Vagina (tissue), 2 donors: ENCODE data around the gene GRM3. TPM values are rescaled to one million over a fixed set of nuclear protein-coding genes. Genes with fewer than 3 reads are reported as not detected.

ENCODE experiments used
- DNase-seq, 2 donors: peaks; one replicate each; pipeline ENCODE4 v3.0.0-alpha.2; 2017; ENCODE audit errors: extremely low spot score in 2 of 2
- H3K27ac ChIP-seq: fragments of 200-600 bp; sonication (generic); one replicate; pipeline ENCODE4 v1.5.1; 2019
- H3K27me3 ChIP-seq: fragments of 200-600 bp; sonication (generic); one replicate; pipeline ENCODE4 v1.5.1; 2019
- H3K36me3 ChIP-seq, 2 donors: fragments of 200-600 bp; sonication (generic); one replicate each; pipeline ENCODE4 v1.5.1; 2017 to 2019
- H3K4me1 ChIP-seq: fragments of 200-600 bp; sonication (generic); one replicate; pipeline ENCODE4 v1.5.1; 2019
- H3K4me3 ChIP-seq, 2 donors: fragments of 200-600 bp; sonication (generic); 1 replicate in 1 of 2; 2 replicates in 1 of 2; pipeline ENCODE4 v1.5.1; 2016 to 2019
- H3K9me3 ChIP-seq: fragments of 200-600 bp; sonication (generic); one replicate; pipeline ENCODE4 v1.5.1; 2019
- POLR2A ChIP-seq, 2 donors: fragments of 450-650 bp; IDR thresholded peaks; one replicate each; pipeline ENCODE4 v1.6.1; 2017; ENCODE audit warnings: antibody characterized with exemption in 2 of 2, mild to moderate bottlenecking in 2 of 2, moderate library complexity in 2 of 2
- POLR2AphosphoS5 ChIP-seq, 2 donors: sonication (generic); formaldehyde crosslinking; IDR thresholded peaks; one replicate each; pipeline ENCODE4 v1.9.0; 2017; ENCODE audit warnings: antibody characterized with exemption in 2 of 2, mild to moderate bottlenecking in 2 of 2, low read depth in 1 of 2; ENCODE audit not compliant: insufficient read depth in 1 of 2
- intact Hi-C: fragments of 100-400 bp; cut with DNase I; formaldehyde crosslinking; loops from one replicate; pipeline ENCODE4 v1.15.1; 2023
- total RNA-seq: library from RNA; depleted of rRNA; stranded (reverse); fragments of >200 nt; gene quantifications from one replicate; pipeline ENCODE4 v1.2.3, GENCODE V29; 2016
- TF ChIP-seq, protein P1 (sequence below), 3 experiments: fragments of 450-650 bp in 2 of 3; fragments of 200-600 bp in 1 of 3; sonication (generic) in 1 of 3; IDR thresholded peaks; one replicate each; pipeline ENCODE4 v1.5.1; 2017 to 2019; ENCODE audit warnings: antibody characterized with exemption in 3 of 3, mild to moderate bottlenecking in 2 of 3, moderate library complexity in 2 of 3

GRM3 gene
- total RNA-seq, 1 donor from 2014 or later, result not detected

- no peak overlapping the region for H3K4me3 ChIP-seq
- peaks cover 5% of the 10 kb centered on the region for H3K4me1 ChIP-seq
- TF ChIP-seq, protein P1, sequence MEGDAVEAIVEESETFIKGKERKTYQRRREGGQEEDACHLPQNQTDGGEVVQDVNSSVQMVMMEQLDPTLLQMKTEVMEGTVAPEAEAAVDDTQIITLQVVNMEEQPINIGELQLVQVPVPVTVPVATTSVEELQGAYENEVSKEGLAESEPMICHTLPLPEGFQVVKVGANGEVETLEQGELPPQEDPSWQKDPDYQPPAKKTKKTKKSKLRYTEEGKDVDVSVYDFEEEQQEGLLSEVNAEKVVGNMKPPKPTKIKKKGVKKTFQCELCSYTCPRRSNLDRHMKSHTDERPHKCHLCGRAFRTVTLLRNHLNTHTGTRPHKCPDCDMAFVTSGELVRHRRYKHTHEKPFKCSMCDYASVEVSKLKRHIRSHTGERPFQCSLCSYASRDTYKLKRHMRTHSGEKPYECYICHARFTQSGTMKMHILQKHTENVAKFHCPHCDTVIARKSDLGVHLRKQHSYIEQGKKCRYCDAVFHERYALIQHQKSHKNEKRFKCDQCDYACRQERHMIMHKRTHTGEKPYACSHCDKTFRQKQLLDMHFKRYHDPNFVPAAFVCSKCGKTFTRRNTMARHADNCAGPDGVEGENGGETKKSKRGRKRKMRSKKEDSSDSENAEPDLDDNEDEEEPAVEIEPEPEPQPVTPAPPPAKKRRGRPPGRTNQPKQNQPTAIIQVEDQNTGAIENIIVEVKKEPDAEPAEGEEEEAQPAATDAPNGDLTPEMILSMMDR (IDR thresholded peaks at IDR 0.05), result no peak
- no peak for TF ChIP-seq POLR2AphosphoS5 (IDR thresholded peaks at IDR 0.05; ENCODE audit: insufficient read depth in 1 of 2, low read depth in 1 of 2)
- no peak for TF ChIP-seq POLR2A (IDR thresholded peaks at IDR 0.05)
- H3K27me3 ChIP-seq, result no peaks in the 10 kb centered on the region
- no peaks in the 10 kb centered on the region for H3K36me3 ChIP-seq
- H3K9me3 ChIP-seq, result no peaks in the 10 kb centered on the region
- H3K27ac ChIP-seq, result no peak overlapping the region
- intact Hi-C loops, result no loop called here
- DNase-seq, result no peak
Measured at GRCh38 chr7:86648169-86648568, 4.5 kb downstream of the GRM3 start.

DNA sequence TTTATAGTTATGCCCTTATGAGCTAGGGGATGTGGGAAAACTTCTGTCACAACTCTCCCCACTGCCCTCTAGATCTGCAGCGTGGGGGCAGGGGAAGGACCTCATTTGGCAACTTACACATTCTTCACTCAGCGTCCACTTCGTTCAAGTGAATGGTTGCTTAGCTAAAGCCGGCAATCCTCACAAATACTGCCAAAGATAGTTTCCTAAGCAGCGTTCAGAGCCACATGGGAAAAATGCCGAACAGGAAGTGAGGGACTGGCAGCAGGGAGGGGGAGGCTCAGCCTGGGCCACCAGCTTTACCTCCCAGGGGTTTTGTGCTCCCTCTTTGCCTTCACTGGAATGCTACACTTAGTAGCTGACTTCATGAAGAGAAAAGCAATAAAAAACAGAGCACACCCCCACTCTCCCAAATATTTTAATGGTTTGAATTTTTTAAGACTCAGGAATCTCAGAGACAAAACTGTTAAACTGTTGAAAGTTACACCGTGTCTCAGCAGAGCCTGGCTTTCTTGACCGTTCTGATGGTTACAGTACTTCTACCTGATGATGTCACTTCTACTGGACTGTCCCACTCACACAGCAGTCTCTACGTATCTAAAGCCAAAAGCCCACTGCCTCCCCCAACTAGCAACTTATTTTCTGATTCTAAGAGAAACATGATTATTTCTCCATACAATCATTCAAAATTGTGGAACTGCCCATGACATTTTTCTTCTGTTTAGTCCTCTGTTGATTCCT lies 10.4 kb downstream of the GRM3 start:
- TF ChIP-seq, protein P1 (IDR thresholded peaks at IDR 0.05), result no peak
- TF ChIP-seq POLR2A (IDR thresholded peaks at IDR 0.05) (no peak), POLR2AphosphoS5 (IDR thresholded peaks at IDR 0.05; ENCODE audit: insufficient read depth in 1 of 2, low read depth in 1 of 2) (no peak)
- H3K27me3 ChIP-seq, result no peaks in the 10 kb centered on the region
- no peaks in the 10 kb centered on the region for H3K9me3 ChIP-seq
- intact Hi-C loops, result no loop called here
- no peak overlapping the region for H3K27ac ChIP-seq
- no peak for DNase-seq
- no peaks in the 10 kb centered on the region for H3K36me3 ChIP-seq
- H3K4me3 ChIP-seq, result peak overlapping the region in 1 of 2 donors; percentile 22
- H3K4me1 ChIP-seq, result no peaks in the 10 kb centered on the region

- no peak for DNase-seq
- TF ChIP-seq POLR2A (IDR thresholded peaks at IDR 0.05) (no peak), POLR2AphosphoS5 (IDR thresholded peaks at IDR 0.05; ENCODE audit: insufficient read depth in 1 of 2, low read depth in 1 of 2) (no peak)
- TF ChIP-seq, protein P1 (IDR thresholded peaks at IDR 0.05), result no peak
- no peaks in the 10 kb centered on the region for H3K27me3 ChIP-seq
- H3K9me3 ChIP-seq, result no peaks in the 10 kb centered on the region
- H3K36me3 ChIP-seq, result no peaks in the 10 kb centered on the region
- intact Hi-C loops, result no loop called here
- H3K4me1 ChIP-seq, result no peaks in the 10 kb centered on the region
- no peak overlapping the region for H3K4me3 ChIP-seq
- H3K27ac ChIP-seq, result no peak overlapping the region
Measured at GRCh38 chr7:86657948-86658347, 14.2 kb downstream of the GRM3 start.

DNA sequence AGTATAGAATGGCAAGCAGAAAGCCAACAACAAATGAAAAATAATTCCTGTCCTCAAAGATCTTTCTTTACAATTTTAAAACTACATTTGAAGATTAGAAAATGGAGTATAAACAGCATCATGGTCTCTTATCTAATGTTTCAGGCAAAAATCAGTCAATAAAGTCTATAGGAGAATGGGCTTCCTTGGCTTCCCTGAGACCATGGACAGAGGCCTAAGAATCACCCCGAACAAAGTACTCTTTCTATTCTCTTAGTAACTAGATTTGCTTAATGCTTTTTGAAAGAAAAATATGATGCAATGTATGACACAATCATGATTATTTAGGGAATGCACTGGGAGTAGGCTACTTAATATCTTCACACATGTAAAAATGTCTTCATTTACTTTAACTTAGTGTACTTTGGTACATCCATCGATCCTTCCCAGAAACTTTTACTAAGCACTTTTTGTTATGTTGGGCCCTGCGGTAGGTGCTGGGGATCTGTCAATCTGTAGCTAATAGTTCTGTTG lies 17.3 kb downstream of the GRM3 start:
- H3K27ac ChIP-seq, result no peak overlapping the region
- no peaks in the 10 kb centered on the region for H3K4me1 ChIP-seq
- H3K27me3 ChIP-seq, result no peaks in the 10 kb centered on the region
- no peak overlapping the region for H3K4me3 ChIP-seq
- TF ChIP-seq POLR2AphosphoS5 (IDR thresholded peaks at IDR 0.05; ENCODE audit: insufficient read depth in 1 of 2, low read depth in 1 of 2), result no peak
- TF ChIP-seq POLR2A (IDR thresholded peaks at IDR 0.05), result no peak
- TF ChIP-seq, protein P1 (IDR thresholded peaks at IDR 0.05), result no peak
- H3K9me3 ChIP-seq, result no peaks in the 10 kb centered on the region
- no peaks in the 10 kb centered on the region for H3K36me3 ChIP-seq
- intact Hi-C loops, result no loop called here
- DNase-seq, result no peak

DNA sequence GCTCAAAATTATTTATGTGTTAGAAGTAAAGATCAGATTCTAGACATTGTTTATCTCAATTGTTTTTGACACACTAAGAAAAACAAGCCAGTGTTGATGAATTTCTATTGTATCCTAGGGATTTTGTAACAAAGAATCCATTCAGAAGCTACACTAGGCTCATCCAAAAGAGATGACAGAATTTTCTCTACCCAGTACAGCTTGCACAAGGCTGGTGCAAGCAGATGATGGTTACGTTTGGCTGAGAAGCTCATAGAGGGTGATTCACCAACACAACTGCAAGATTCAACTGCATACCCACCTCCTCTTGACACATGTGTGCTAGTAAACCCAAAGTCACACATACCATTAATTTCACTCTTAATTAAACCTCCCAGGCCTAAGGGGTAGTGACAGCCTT lies 20.8 kb downstream of the GRM3 start:
- no peaks in the 10 kb centered on the region for H3K27me3 ChIP-seq
- no peak overlapping the region for H3K4me3 ChIP-seq
- H3K36me3 ChIP-seq, result no peaks in the 10 kb centered on the region
- no peaks in the 10 kb centered on the region for H3K9me3 ChIP-seq
- H3K27ac ChIP-seq, result no peak overlapping the region
- H3K4me1 ChIP-seq, result no peaks in the 10 kb centered on the region
- intact Hi-C loops, result no loop called here
- no peak for TF ChIP-seq POLR2AphosphoS5 (IDR thresholded peaks at IDR 0.05; ENCODE audit: insufficient read depth in 1 of 2, low read depth in 1 of 2)
- TF ChIP-seq, protein P1 (IDR thresholded peaks at IDR 0.05), result no peak
- no peak for TF ChIP-seq POLR2A (IDR thresholded peaks at IDR 0.05)
- DNase-seq, result no peak
